Fibroblast of lung (primary cell): ENCODE data around the gene SUV39H1.

Experiments used
- CTCF ChIP-seq, 2 donors: IDR thresholded peaks in 1 of 2; conservative IDR thresholded peaks in 1 of 2; 1 replicate in 1 of 2; 2 replicates in 1 of 2; pipeline ENCODE4 v1.5.1; 2011 to 2012; ENCODE audit warnings: low read length in 2 of 2, control low read depth in 1 of 2, inconsistent platforms in 1 of 2, low read depth in 1 of 2, mild to moderate bottlenecking in 1 of 2
- EZH2 ChIP-seq: IDR thresholded peaks from 2 replicates; pipeline ENCODE4 v1.5.1; 2012; ENCODE audit warnings: low read length, control low read depth, mild to moderate bottlenecking; ENCODE audit errors: missing control alignments

- TF ChIP-seq CTCF (conservative IDR thresholded peaks at IDR 0.05 in 1 of 2, IDR thresholded peaks at IDR 0.05 in 1 of 2; ENCODE audit: low read depth in 1 of 2, low read length in 2 of 2) (no peak), EZH2 (no peak)
These were observed 40.8 kb downstream of the SUV39H1 start for GRCh38 chrX:48737213-48737938.
